ENCODE data around the gene ZNF644.

ZNF644 gene

GRCh38 chr1:90993245-90993644, 28.6 kb downstream of the ZNF644 start:
- intact Hi-C loops (cut with DNase I), result no loop called here
- no peak for DNase-seq

- no peak for DNase-seq
- intact Hi-C loops (cut with DNase I), result no loop called here
These were observed 31.1 kb downstream of the ZNF644 start for GRCh38 chr1:90990779-90991178.

- DNase-seq, result no peak
These were observed 31.8 kb downstream of the ZNF644 start for GRCh38 chr1:90989990-90990389.

GRCh38 chr1:90989302-90989701, 32.5 kb downstream of the ZNF644 start:
- no peak for DNase-seq
- intact Hi-C loops (cut with DNase I), result no loop called here

More at GRCh38 chr1:90989990-90990389, 31.8 kb downstream of the ZNF644 start:
- intact Hi-C loops (cut with DNase I), result no loop called here

GRCh38 chr1:90987841-90988240, 34.0 kb downstream of the ZNF644 start:
- intact Hi-C loops (cut with DNase I), result no loop called here
- no peak for DNase-seq

GRCh38 chr1:90986953-90987352, 34.9 kb downstream of the ZNF644 start:
- intact Hi-C loops (cut with DNase I), result no loop called here
- DNase-seq, result no peak

GRCh38 chr1:90977522-90977921, 44.3 kb downstream of the ZNF644 start:
- no peak for DNase-seq
- intact Hi-C loops (cut with DNase I), result no loop called here

GRCh38 chr1:90973897-90974798, 47.7 kb downstream of the ZNF644 start:
- intact Hi-C loops (cut with DNase I), result no loop called here
- no peak for DNase-seq

GRCh38 chr1:90970208-90970607, 51.6 kb downstream of the ZNF644 start:
- no peak for DNase-seq
- intact Hi-C loops (cut with DNase I), result no loop called here

- intact Hi-C loops (cut with DNase I), result loop anchor here (10.0 kb wide), 2 partner anchors 46 to 114 kb away; no protein-coding TSS in a partner anchor
- DNase-seq, result no peak
These were observed 52.6 kb downstream of the ZNF644 start for GRCh38 chr1:90969241-90969640.

- intact Hi-C loops (cut with DNase I), result loop anchor here (5.0 to 10.0 kb wide), 4 partner anchors 50 to 387 kb away; no protein-coding TSS in a partner anchor
- no peak for DNase-seq
These were observed 57.3 kb downstream of the ZNF644 start for GRCh38 chr1:90964444-90965035.

GRCh38 chr1:90963651-90964050, 58.2 kb downstream of the ZNF644 start:
- intact Hi-C loops (cut with DNase I), result loop anchor here (5.0 to 10.0 kb wide), 4 partner anchors 51 to 386 kb away; no protein-coding TSS in a partner anchor

GRCh38 chr1:90963236-90963635, 58.6 kb downstream of the ZNF644 start:
- no peak for DNase-seq
- intact Hi-C loops (cut with DNase I), result loop anchor here (5.0 to 10.0 kb wide), 4 partner anchors 52 to 386 kb away; no protein-coding TSS in a partner anchor

More at GRCh38 chr1:90963651-90964050, 58.2 kb downstream of the ZNF644 start:
- DNase-seq, result no peak

GRCh38 chr1:90959352-90960206, 62.3 kb downstream of the ZNF644 start:
- DNase-seq, result no peak
- intact Hi-C loops (cut with DNase I), result loop anchor here (5.0 to 10.0 kb wide), 4 partner anchors 55 to 382 kb away; no protein-coding TSS in a partner anchor

- intact Hi-C loops (cut with DNase I), result no loop called here
These were observed 64.3 kb downstream of the ZNF644 start for GRCh38 chr1:90957497-90957896.

GRCh38 chr1:90955769-90956168, 66.1 kb downstream of the ZNF644 start:
- intact Hi-C loops (cut with DNase I), result no loop called here
- DNase-seq, result no peak

More at GRCh38 chr1:90957497-90957896, 64.3 kb downstream of the ZNF644 start:
- no peak for DNase-seq

- intact Hi-C loops (cut with DNase I), result no loop called here
- no peak for DNase-seq
These were observed 68.9 kb downstream of the ZNF644 start for GRCh38 chr1:90952906-90953305.

- intact Hi-C loops (cut with DNase I), result no loop called here
- DNase-seq, result no peak
These were observed 70.8 kb downstream of the ZNF644 start for GRCh38 chr1:90951009-90951408.

- intact Hi-C loops (cut with DNase I), result no loop called here
- no peak for DNase-seq
These were observed 73.5 kb downstream of the ZNF644 start for GRCh38 chr1:90948301-90948700.

GRCh38 chr1:90946630-90947029, 75.2 kb downstream of the ZNF644 start:
- no peak for DNase-seq
- intact Hi-C loops (cut with DNase I), result no loop called here
